ENCODE measurements around the gene C17orf107. TPM values are rescaled to one million over a fixed set of nuclear protein-coding genes. Genes with fewer than 3 reads are reported as not detected.

Gene C17orf107
- total and polyA plus RNA-seq, 2 donors (not counting 1 experiment from before 2014, with no cell fraction given), result 3.9 to 4.6 TPM

- Histone ChIP-seq H3K9ac (ENCODE audit: low read length) (no peak overlapping the region), H2AFZ (ENCODE audit: insufficient read depth, low read depth, low read length, poor library complexity, severe bottlenecking) (no peak overlapping the region), H3K79me2 (ENCODE audit: control insufficient read depth, insufficient read depth, low read length) (no peaks in the 10 kb centered on the region), H3K27ac (ENCODE audit: low read length in 2 of 2) (no peak overlapping the region), H3K4me1 (ENCODE audit: control insufficient read depth in 2 of 2, insufficient read depth in 2 of 2, low read length in 2 of 2) (peaks cover 0 to 3% of the 10 kb centered on the region in 2 donors), H3K4me2 (replicated peaks; ENCODE audit: low read depth, low read length, poor library complexity, severe bottlenecking) (no peak overlapping the region), H3K9me3 (ENCODE audit: control extremely low read depth in 1 of 3, control insufficient read depth in 2 of 3, insufficient read depth in 1 of 3, low read length in 2 of 3) (no peaks in the 10 kb centered on the region), H3K4me3 (ENCODE audit: control extremely low read depth in 1 of 5, extremely low read depth in 1 of 5, insufficient read depth in 1 of 5, low read depth in 2 of 5, low read length in 4 of 5) (no peak overlapping the region), H3K27me3 (replicated peaks in 1 of 4; ENCODE audit: control extremely low read depth in 1 of 4, control insufficient read depth in 3 of 4, insufficient read depth in 4 of 4, low read length in 3 of 4) (no peaks in the 10 kb centered on the region), H3K36me3 (replicated peaks in 1 of 2; ENCODE audit: control extremely low read depth in 1 of 2, control insufficient read depth in 1 of 2, extremely low read depth in 1 of 2, insufficient read depth in 2 of 2, low read length in 1 of 2) (peaks cover 0 to 71% of the 10 kb centered on the region in 2 experiments), H4K20me1 (ENCODE audit: control insufficient read depth, insufficient read depth, low read length, poor library complexity, severe bottlenecking) (peaks cover 21% of the 10 kb centered on the region)
- DNase-seq, result no peak
- POLR2A ChIA-PET, result no interaction called here
- Mint-ChIP-seq H3K27ac (no peak overlapping the region), H3K9me3 (ENCODE audit: insufficient read depth) (no peaks in the 10 kb centered on the region), H3K4me1 (peaks cover 4% of the 10 kb centered on the region), H3K4me3 (no peak overlapping the region), H3K27me3 (no peaks in the 10 kb centered on the region)
- TF ChIP-seq EZH2 (IDR thresholded peaks at IDR 0.05; ENCODE audit: borderline replicate concordance, insufficient read depth, low read depth, low read length, poor library complexity, severe bottlenecking) (no peak), CTCF (IDR thresholded peaks at IDR 0.05) (no peak)
- CTCF ChIA-PET, result interaction anchor here (1.0 kb wide), 1 partner anchor 10 kb away, joined by 3 read pairs; the partner anchor contains the start of gene CHRNE
- intact Hi-C loops (cut with micrococcal nuclease), result no loop called here
- WGBS (ENCODE audit: insufficient coverage), result 92% methylated on average over 14 of the region's 23 CpGs
- ATAC-seq (ENCODE audit: low read depth), result no peak
These were observed 6.7 kb upstream of the C17orf107 start for GRCh38 chr17:4892499-4893221.

- no peaks in the 10 kb centered on the region for H3K9me3 Mint-ChIP-seq (ENCODE audit: insufficient read depth)
- H3K27me3 Mint-ChIP-seq, result no peaks in the 10 kb centered on the region
- no peak for ATAC-seq (ENCODE audit: low read depth)
- Histone ChIP-seq H3K9ac (ENCODE audit: low read length) (no peak overlapping the region), H3K4me1 (ENCODE audit: control insufficient read depth in 2 of 2, insufficient read depth in 2 of 2, low read length in 2 of 2) (peaks cover under 1 to 4% of the 10 kb centered on the region in 2 donors), H3K9me3 (ENCODE audit: control extremely low read depth in 1 of 3, control insufficient read depth in 2 of 3, insufficient read depth in 1 of 3, low read length in 2 of 3) (no peaks in the 10 kb centered on the region), H2AFZ (ENCODE audit: insufficient read depth, low read depth, low read length, poor library complexity, severe bottlenecking) (no peak overlapping the region), H3K27me3 (replicated peaks in 1 of 4; ENCODE audit: control extremely low read depth in 1 of 4, control insufficient read depth in 3 of 4, insufficient read depth in 4 of 4, low read length in 3 of 4) (peaks cover 0 to 2% (median under 1%) of the 10 kb centered on the region in 4 experiments), H3K4me2 (replicated peaks; ENCODE audit: low read depth, low read length, poor library complexity, severe bottlenecking) (no peak overlapping the region), H3K79me2 (ENCODE audit: control insufficient read depth, insufficient read depth, low read length) (no peaks in the 10 kb centered on the region), H3K4me3 (ENCODE audit: control extremely low read depth in 1 of 5, extremely low read depth in 1 of 5, insufficient read depth in 1 of 5, low read depth in 2 of 5, low read length in 4 of 5) (no peak overlapping the region), H3K27ac (ENCODE audit: low read length in 2 of 2) (no peak overlapping the region), H3K36me3 (replicated peaks in 1 of 2; ENCODE audit: control extremely low read depth in 1 of 2, control insufficient read depth in 1 of 2, extremely low read depth in 1 of 2, insufficient read depth in 2 of 2, low read length in 1 of 2) (peaks cover 0 to 69% of the 10 kb centered on the region in 2 experiments), H4K20me1 (ENCODE audit: control insufficient read depth, insufficient read depth, low read length, poor library complexity, severe bottlenecking) (peaks cover 21% of the 10 kb centered on the region)
- 95% methylated on average over 16 of the region's 18 CpGs for WGBS (ENCODE audit: insufficient coverage)
- H3K4me3 Mint-ChIP-seq, result no peak overlapping the region
- ChIA-PET POLR2A (no interaction called here), CTCF (no interaction called here)
- DNase-seq, result no peak
- no peak overlapping the region for H3K27ac Mint-ChIP-seq
- TF ChIP-seq EZH2 (IDR thresholded peaks at IDR 0.05; ENCODE audit: borderline replicate concordance, insufficient read depth, low read depth, low read length, poor library complexity, severe bottlenecking) (no peak), CTCF (IDR thresholded peaks at IDR 0.05) (no peak)
- intact Hi-C loops (cut with micrococcal nuclease), result no loop called here
- H3K4me1 Mint-ChIP-seq, result peaks cover 7% of the 10 kb centered on the region
These were observed 6.1 kb upstream of the C17orf107 start for GRCh38 chr17:4893272-4893671.
